D721Med (cell line): ENCODE data around the gene OR7E24.
A peak's percentile ranks its signal among the peaks of the same experiment; 100 is the strongest.
"Not testable (repeated sequence)": the region's sequence is repeated elsewhere in the genome, so short reads cannot be mapped to it uniquely, and the experiment has no call there.

Source experiments
- DNase-seq: peaks from one replicate; pipeline ENCODE4 v3.0.0; 2011; ENCODE audit warnings: low spot score; ENCODE audit not compliant: insufficient read length
- FAIRE-seq: peaks from 2 replicates; lab custom pipeline; 2011; peaks lifted over from hg19 to GRCh38; lab: Jason Lieb, UNC
- CTCF ChIP-seq: IDR thresholded peaks from 2 replicates; pipeline ENCODE4 v1.5.1; 2012; ENCODE audit warnings: mild to moderate bottlenecking, control low read depth; ENCODE audit not compliant: insufficient read depth; ENCODE audit errors: missing control alignments

The OR7E24 gene

DNA sequence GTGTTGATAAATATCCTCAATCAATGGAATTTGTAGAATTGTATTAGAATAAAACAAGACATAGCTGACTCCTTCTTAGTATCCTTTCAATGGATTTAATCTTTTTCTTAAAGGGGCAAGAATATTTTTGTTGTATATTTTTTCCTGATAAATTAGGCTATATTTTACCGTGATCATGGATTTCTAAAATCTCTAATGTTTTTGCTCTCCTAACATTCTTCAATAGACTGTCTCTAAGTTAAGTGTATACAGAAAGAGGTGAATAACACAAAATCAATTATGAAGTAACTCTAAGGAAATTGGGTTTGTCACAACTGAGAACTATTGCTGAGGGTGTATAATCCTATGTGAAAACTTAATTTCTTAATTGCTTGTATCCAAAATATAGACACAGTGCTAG is at the start of gene OR7E24:
TSS of gene OR7E24 (plus strand) at position 301 of the 400 bp plus-strand sequence. CDS start 114 bp downstream, outside the sequence.
- no peak for TF ChIP-seq CTCF
- DNase-seq (no peak), FAIRE-seq (no peak)

GRCh38 chr19:9205501-9206113 is 45.1 kb upstream of the OR7E24 start:
- TF ChIP-seq CTCF: peak; percentile 84
- FAIRE-seq: no peak

GRCh38 chr19:9219489-9219888 is 31.2 kb upstream of the OR7E24 start, which contains the start of gene OR7D4:
TSS of gene OR7D4 (minus strand) at chr19:9219589. CDS start at chr19:9214837, 4,752 bp downstream.
- no peak for TF ChIP-seq CTCF
- no peak for FAIRE-seq
- DNase-seq: no peak

More at GRCh38 chr19:9205501-9206113, 45.1 kb upstream of the OR7E24 start:
- peak; percentile 25 for DNase-seq

GRCh38 chr19:9251236-9251635 is 506 bp downstream of the OR7E24 start:
- no peak for FAIRE-seq
- no peak for DNase-seq
- TF ChIP-seq CTCF: no peak

DNA sequence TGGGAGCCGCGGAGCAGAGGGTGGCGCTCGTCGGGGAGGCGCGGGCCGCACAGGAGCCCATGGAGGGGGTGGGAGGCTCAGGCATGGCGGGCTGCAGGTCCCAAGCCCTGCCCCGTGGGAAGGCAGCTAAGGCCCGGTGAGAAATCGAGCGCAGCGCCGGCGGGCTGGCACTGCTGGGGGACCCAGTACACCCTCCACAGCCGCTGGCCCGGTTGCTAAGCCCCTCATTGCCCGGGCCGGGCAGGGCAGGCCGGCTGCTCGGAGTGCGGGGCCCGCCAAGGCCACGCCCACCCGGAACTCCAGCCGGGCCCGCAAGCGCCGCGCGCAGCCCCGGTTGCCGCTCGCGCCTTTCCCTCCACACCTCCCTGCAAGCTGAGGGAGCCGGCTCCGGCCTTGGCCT is 32.8 kb downstream of the OR7E24 start:
- FAIRE-seq, DNase-seq: not testable (repeated sequence)

- TF ChIP-seq CTCF: no peak
- DNase-seq (no peak), FAIRE-seq (no peak)
Observed at GRCh38 chr19:9289231-9289884, 38.6 kb downstream of the OR7E24 start.

GRCh38 chr19:9295411-9295849 is 44.7 kb downstream of the OR7E24 start:
- TF ChIP-seq CTCF: no peak
- no peak for FAIRE-seq
- DNase-seq: no peak
